Endometrial microvascular endothelial cells (primary cell): ENCODE data around the gene UCP3. TPM values are rescaled to one million over a fixed set of nuclear protein-coding genes. Genes with fewer than 3 reads are reported as not detected.

Source experiments
- in situ Hi-C: cut with HindIII; loops from 2 replicates; pipeline ENCODE4 v1.10.0; 2017; ENCODE audit warnings: low sequenced_read_pairs, low pct_unique_long_range_greater_than_20kb; ENCODE audit errors: inconsistent ontology term
- total RNA-seq: library from RNA; depleted of rRNA; stranded (reverse); fragments of >200 nt; gene quantifications from one replicate; pipeline ENCODE4 v1.2.3, GENCODE V29; 2015; ENCODE audit errors: inconsistent ontology term

UCP3 gene
- total RNA-seq, 1 donor from 2014 or later = 0.37 TPM

DNA sequence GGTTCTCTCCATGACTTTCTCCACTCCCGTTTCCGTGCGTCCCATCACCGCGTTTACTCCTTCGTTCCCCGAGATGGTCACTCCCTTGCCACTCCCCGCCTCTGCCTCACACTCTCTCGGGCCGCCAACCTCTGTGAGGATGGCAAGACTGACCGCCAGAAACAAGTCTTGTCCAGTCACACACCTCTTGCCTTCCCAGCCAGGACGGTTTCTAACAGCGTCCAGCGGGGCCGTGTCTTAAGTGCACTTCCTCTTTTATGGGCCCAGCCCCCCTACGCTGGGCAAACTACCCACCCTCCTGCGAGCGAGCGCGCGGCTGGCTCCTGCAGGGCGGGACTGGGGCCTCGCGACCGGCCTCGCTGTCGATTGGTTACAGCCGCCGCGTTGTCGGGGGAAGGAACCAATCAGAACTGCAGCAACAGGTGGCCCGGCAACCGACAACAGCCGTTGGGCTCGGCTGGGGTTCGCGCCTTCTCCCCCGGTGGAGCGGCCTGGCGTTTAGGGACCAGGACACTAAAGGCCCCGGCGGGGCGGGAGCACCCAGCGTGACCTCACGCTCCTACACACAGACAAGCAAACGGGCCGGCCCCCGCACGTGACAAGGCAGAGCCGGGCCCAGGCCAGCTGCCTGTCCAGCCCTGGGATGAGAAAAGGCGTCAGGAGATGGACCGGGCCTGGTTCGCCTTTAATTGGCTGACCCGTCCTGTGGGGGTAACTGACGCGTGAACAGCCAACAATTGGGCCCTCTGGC, 25.7 kb downstream of the UCP3 start:
- in situ Hi-C loops = no loop called here

DNA sequence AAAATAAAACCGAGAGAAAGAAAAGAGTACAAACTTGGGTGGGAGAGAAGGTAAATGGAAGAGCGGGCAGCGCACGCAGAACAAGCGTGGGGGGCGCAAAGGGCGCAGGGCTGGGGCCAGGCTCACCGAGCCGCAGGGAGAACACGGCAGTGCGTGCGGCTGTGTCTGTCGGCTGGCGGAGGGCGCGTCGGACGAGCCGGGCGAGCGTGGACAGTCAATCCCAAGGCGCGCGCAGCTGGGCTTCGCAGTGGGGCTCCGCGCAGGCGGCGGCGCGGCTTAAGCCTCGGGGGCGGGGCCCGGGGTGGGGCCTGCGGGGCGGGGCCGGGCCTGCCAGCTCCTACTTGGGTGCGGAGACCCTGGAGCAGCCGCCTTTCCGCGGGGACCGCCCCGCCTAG, 26.3 kb downstream of the UCP3 start, which contains the start of gene UCP2:
UCP2 (minus strand) TSS at position 249 of the 395 bp plus-strand sequence. CDS start 4,465 bp downstream, outside the sequence.
- in situ Hi-C loops = no loop called here

DNA sequence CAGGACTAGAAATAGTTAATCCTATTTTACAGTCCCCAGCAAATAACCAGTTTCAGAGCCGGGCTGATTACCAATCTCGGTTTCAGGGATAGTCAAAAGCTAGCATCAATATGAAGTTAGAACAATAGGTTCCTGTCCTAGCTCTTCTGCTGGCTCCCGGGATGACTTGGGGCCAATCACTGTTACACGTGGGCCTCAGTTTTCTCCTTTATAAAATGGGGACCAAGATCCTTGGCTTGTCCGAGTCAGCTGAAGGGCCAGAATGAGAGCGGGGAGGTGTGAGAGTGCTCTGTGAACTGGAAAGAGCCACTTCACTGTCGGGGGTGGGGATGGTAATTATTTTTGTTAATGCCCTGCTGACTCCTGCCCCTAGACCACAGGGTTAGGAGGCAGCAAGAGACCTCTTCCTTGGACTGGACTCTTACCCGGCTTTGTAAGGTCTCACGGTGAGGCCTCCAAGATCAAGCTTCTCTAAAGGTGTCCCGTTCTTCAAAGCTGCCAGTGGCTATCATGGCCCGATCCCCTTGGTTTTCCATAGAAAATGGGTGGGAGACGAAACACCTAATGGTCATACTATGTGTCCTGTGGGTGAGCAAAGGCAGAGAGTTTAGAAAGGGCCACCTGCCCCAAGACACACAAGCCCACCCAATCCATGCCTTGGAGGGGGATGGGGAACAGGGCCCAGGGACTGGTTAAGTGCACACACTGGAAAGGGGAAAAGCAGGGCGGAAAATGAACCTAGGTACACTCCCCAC, 27.7 kb downstream of the UCP3 start:
- in situ Hi-C loops = no loop called here

DNA sequence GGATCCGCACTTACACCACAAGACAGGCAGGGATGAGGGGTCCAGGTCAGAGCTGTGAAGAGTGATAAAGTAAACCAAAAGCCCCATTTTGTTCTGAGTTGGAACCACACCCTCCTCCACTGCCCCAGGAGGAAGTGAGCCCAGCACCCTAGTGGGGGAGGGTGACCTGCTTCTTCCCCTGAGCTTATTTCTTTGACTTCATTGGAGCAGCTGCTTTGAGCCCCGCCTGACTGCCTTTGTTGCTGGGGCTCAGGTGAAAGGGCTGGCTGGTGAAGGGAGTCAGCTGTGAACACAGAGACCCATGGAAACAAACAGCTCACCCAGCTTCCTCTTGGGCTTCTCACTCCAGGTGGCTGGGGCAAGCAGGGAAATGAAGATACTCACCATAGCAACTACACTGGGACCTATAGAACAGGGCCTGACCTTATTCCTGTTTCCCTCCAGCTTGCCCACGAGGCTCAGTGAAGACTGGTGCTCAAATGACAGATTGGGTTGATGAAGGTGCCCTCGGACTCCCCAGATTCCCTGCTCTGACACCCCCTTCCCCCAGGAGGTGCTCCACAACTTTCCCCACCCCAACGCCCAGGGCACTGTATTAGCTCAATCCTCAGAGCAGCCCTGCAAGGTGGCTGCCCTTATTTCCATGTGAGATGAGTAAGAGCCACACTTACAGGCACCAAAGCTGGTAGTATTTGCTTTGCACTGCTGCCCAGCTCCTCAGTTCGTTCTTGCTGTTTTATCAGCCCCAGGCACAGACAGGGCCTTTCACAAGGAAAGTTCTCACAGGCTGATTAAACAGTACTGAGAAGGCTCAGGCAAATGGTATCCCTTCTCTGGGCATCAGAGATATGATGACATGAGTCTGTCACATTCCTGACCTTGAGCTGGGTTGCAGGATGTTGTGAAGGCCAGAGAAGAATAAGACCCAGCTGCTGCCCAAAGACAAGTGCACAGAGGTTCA, 28.6 kb downstream of the UCP3 start:
- in situ Hi-C loops = no loop called here

DNA sequence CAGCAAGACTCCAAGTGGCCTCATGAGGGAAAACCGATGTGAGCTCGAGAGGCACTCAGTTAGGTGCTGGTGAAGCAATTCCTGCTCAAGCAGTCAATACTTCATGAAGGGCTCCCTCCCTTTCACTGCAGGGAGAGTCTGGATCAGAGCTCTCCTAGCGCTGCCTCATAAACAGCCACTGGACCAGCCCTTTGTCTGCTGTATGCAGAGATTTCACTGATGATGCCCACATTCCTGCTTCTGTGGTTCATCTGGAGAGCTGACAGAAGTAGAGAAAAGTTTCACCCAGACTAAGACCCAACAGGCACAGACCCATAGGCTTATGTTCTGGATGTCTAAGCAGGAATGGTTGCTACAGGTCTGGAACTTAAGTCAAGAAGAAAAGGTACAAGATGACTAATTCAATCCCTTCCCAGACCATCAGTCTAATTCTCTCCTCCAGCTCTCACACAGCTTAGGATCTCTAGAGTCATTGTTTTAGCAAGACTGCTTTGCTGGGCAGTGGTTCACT, 30.3 kb downstream of the UCP3 start:
- in situ Hi-C loops = no loop called here

DNA sequence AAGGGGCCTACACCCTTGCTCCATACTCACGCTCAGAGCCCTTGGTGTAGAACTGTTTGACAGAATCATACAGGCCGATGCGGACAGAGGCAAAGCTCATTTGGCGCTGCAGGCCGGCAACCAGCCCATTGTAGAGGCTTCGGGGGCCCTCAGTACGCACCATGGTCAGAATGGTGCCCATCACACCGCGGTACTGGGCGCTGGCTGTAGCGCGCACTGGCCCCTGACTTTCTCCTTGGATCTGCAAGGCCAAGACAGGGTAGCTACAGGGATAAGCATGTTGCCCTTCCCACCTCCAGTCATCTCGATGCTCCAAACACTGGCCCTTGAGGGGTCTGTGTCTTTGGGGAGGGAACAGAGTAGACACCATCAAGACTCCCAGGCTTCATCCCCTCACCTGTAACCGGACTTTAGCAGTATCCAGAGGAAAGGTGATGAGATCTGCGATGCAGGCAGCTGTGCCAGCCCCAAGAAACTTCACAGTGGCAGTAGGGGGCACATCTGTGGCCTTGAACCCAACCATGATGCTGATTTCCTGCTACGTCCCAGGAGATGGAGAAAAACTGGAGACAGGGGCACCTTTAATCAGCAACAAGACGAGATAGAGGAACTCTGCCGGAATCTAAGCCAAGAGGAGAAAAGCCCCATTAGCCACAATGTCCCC, 30.9 kb downstream of the UCP3 start:
- in situ Hi-C loops = no loop called here

DNA sequence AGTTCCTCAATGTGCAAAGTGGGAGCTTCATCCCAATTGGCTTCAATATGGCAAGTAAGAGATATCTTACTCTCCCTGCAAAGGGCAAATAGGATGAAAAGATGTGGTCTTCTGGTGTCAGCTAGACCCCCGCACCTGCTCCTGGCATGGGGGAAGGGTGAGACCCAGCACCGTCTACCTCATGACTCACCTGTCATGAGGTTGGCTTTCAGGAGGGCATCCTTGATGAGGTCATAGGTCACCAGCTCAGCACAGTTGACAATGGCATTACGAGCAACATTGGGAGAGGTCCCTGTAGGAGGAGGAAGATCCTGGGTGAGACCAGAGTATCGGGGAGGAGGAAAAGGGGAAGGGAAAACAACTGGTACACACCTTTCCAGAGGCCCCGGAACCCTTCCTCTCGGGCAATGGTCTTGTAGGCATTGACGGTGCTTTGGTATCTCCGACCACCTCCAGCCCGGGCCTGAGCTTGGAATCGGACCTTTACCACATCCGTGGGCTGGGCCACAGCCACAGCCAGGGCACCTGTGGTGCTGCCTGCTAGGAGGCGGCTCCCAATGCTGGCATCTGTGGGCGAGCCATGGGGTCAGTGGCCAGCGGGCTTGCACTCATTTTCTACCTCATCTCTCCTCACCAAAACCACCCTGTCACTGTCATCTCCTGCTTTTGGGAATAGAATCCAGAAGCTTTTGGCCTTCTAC, 32.3 kb downstream of the UCP3 start:
- in situ Hi-C loops = no loop called here

DNA sequence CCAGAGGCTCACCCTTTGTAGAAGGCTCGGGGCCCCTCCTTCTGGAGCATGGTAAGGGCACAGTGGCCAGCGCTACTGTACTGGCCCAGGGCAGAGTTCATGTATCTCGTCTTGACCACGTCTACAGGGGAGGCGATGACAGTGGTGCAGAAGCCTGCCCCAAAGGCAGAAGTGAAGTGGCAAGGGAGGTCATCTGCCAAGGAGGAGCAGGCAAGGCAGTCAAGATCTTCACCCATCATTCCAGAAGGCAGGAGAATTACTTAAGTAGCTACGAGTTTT, 33.5 kb downstream of the UCP3 start:
- in situ Hi-C loops = no loop called here

DNA sequence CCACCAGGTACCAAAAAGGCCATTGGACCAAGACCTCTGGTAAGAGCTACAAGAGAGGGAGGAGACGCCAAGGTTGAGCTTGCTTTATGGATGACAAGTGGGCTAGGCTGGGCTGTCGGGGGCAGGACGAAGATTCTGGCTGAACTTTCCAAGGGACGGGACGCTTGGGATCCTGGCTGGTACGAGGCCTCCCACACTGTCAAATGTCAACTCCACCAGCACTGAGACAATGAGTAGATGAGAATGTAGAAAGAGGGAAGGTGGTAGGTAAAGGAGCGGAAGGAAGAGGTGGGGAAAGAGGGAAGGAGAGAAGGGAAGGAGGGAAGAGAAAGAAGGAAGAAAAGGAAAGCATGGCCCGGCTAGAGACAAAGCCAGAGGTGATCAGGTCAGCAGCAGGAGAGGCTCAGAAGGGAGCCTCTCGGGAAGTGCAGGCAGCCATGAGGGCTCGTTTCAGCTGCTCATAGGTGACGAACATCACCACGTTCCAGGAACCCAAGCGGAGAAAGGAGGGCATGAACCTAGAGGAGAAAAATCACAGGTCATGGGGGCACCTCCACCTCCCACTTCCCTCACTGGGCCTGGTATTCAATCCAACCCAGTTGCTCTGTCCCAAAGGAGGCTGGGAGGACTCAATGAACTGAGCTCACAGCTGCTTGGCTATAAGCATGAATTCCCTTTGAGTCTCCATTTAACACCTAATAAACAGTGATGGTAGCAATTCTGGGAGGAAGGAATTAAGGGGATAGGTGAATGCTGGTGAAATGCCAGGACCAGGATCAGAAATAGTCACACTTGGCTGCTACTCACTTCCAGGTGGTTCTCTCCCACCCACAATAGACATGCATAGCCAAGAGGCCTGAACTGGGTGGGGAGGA, 34.0 kb downstream of the UCP3 start:
- in situ Hi-C loops = no loop called here

DNA sequence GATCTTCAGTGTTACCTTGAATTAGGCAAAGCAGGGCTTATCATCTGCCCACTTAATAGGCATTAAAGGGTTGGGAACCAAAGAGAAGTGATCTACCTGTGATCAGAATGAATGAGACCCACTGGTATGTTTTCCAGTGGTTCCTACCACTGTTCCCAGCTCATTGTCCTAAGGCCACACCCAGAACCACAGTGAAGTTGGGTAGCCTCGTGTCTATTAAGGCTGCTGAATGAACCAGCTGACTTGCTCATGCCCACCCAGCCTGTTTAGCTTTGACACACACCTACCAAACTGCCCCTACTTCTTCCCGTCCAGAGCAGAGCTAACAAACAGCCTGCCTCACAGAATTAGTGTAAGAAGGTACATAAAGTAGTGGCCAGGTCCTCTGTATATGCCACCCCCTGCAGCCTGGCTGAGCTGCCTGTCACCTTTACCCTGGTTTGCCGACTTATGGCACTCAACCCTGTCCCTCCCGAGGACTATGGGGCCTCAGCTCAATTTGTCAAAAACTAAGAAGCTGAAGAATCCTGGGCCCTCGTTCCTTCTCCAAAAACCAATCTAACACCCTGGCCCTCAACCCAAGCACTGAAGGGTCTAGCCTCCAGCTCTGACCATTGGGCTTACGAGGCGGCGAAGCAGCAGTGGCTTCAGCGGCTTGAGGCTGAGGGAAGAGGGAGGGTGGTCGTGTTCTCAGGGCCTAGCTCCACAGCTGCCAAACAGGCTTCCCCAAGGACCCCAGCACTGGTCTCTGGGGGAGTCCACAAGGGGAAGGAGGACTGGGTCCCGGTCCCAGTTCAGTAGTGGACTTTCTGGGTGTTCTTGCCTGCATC, 36.0 kb downstream of the UCP3 start:
- in situ Hi-C loops = no loop called here

DNA sequence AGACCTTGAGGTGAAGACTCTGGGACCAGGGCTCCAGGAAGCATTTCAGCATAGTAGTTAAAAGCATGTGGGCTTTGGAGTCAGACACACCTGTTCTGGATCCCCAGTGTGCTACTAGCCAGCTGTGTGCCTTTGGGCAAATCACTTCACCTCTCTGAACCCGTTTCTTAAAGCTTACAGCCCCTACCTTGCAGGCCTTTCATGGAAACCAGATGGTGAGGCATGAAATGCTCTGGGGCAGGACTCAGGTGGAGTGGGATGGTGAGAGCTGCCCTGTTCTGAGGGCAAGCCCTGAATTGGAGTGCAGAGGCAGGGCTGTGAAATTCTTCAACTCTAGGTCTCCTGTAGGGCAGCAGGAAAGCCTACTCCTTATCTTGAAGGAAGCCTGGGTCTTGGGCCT, 36.7 kb downstream of the UCP3 start:
- in situ Hi-C loops = no loop called here

DNA sequence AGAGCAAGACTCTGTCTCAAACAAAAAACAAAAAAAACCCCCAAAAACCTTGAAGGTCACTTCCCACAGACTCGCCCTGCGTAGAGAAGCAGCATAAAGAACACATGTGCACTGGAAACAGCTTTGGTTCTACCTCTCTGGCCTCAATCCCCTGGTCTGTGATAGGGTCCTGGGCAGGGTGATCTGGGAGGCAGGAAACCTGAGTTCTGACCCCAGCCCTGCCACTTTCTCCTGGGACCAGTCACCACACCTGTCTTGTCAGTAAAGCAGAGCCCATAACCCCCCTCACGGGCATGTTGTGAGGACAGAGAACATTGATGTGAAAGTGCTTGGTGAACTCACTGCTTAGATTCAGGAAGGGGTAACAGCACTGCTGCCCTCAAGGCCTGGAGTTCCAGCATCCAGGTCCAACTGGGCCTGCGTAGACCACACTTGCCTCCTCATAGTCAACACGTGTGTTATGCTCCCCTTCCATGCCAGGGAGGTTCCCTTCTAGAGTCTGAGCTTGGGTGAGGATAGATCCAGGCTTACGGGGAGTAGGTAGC, 37.6 kb downstream of the UCP3 start:
- in situ Hi-C loops = no loop called here

DNA sequence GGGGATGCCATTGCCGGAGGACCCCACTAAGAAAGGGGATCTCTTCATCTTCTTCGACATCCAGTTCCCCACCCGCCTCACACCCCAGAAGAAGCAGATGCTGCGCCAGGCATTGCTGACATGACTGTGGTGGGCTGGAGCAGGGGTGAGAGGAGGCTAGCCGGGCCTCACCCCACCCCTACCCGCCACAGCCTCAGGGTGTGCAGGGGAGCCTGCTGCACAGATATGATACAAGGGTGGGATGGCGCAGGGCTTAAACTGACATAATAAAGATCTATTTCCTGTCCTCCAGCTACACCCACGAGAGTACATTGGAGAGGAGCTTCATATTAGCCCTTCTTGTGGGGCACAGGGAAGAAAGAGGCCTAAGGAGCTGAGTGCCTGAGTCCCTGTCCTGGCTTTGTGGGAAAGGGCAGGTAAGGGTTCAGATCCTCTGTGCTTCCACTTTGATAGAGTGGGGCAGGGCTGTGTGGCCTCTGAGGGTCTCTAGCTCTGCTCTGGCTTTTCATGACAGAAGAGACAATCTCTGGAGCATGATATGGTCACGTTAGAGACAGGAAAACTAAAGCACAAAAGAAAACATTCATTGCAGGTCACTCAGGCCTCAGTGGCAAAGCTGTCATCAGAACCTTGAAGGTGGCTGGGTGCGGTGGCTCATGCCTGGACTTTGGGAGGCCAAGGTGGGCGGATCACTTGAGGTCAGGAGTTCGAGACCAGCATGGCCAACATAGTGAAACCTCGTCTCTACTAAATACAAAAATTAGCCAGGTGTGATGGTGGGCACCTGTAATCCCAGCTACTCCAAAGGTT, 38.7 kb downstream of the UCP3 start:
- in situ Hi-C loops = no loop called here

DNA sequence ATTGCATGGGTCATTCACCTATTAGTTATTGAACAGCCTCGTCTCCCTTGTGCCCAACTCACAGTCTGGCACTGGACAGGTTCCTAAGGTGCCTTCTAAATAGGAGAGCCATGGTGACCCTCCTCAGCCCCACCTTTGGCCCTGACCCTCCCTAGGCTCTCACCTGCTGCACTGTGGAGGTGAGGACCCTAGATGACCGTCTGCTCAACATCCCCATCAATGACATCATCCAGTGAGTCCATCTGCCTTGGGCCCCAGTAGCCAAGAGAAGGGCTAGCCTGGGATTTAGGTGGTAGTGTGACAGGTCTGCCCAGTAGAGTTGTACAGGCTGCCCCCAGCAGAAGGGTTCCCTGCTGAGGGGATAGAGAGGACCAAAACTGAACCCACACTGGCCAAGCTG, 39.8 kb downstream of the UCP3 start:
- in situ Hi-C loops = no loop called here

DNA sequence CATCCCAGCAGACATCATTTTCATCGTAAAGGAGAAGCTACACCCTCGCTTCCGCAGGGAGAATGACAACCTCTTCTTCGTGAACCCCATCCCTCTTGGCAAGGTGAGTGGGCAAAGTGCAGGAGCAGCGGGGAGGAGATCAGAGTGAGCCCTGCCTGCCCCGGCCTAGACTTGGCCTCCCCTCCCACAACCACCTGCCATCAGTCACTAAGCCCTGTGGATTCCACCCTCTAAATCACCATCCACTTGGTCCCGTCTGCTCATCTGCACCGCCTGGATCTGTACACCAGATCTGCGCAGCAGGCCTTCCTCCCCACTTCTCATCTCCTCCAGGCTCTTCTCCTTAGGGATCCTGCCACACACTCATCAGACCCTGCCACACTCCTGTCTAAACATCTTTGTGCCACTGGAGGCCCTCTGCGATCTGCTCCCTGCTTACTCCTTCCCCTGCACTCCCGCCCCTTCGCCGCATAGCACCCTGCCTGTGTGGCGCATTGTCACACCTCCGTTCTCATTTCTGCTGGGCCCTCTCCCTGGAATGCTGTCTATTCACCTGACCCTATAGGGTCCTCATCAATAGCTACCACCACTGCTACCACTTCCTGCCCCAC, 40.4 kb downstream of the UCP3 start:
- in situ Hi-C loops = no loop called here
